A673 (cell line): ENCODE results near the gene CCNYL1.

ENCODE experiments used
- EZH2 ChIP-seq: fragments of 200-600 bp; sonication (generic); IDR thresholded peaks from 2 replicates; pipeline ENCODE4 v1.6.1; 2017; ENCODE audit warnings: borderline replicate concordance, low read depth, mild to moderate bottlenecking, mixed read lengths, antibody characterized with exemption, low read length; ENCODE audit not compliant: poor library complexity, severe bottlenecking
- TF ChIP-seq, protein P1 (sequence below): fragments of 300-800, 200-600 bp; sonication (generic); conservative IDR thresholded peaks from 2 replicates; pipeline ENCODE4 v1.5.1; 2017; ENCODE audit warnings: low read depth, mild to moderate bottlenecking, antibody characterized with exemption, low read length, moderate library complexity, mixed read lengths

DNA sequence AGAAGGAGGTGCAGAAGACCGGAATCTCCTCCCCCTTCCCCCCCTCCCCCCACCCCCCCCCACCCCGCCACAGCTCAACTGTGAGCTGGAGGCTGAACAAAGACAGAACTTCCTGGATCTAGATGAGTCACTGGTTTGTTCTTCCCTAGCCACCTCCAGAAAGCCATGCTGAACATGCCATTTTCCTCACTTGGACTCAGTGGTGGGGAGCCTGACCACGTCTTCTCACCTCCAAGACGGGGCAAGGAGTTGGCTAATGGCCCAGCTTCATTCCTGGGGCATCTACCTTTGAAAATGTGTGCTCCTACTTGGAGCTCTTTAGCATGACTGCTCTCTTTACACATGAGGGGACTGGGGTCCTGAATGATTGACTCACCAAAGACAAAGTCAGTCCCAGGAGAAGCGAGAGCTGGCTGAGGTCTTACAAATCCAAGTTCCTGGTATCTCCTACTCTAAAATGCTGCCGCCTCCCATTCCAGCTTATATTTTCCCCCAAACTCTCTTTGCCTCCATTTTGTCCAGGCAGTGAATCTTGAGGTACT, 80.9 kb downstream of the CCNYL1 start:
- TF ChIP-seq, protein P1, sequence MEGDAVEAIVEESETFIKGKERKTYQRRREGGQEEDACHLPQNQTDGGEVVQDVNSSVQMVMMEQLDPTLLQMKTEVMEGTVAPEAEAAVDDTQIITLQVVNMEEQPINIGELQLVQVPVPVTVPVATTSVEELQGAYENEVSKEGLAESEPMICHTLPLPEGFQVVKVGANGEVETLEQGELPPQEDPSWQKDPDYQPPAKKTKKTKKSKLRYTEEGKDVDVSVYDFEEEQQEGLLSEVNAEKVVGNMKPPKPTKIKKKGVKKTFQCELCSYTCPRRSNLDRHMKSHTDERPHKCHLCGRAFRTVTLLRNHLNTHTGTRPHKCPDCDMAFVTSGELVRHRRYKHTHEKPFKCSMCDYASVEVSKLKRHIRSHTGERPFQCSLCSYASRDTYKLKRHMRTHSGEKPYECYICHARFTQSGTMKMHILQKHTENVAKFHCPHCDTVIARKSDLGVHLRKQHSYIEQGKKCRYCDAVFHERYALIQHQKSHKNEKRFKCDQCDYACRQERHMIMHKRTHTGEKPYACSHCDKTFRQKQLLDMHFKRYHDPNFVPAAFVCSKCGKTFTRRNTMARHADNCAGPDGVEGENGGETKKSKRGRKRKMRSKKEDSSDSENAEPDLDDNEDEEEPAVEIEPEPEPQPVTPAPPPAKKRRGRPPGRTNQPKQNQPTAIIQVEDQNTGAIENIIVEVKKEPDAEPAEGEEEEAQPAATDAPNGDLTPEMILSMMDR: no peak
- no peak for TF ChIP-seq EZH2
